ENCODE measurements around the gene PRKN.
"Not testable (repeated sequence)": the region's sequence is repeated elsewhere in the genome, so short reads cannot be mapped to it uniquely, and the experiment has no call there.

PRKN gene

DNA sequence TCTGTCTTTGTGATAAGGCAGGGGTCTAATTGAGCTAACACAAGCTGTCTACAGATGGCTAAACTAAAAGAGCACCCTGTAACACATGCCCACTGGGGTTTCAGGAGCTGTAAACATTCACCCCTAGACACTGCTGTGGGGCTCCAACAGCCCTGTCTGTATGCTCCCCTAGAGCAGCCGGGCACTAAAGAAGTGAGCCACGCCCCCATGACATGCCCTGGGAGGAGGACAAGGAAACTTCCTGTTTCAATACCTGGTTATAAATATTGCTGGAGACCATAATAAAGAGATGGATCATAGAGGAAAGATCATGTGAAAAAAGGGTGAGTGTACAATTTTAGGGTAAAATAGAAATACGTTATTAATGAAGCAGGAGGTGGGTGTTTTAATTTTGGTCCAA lies 786.0 kb downstream of the PRKN start:
- DNase-seq: no peak

DNA sequence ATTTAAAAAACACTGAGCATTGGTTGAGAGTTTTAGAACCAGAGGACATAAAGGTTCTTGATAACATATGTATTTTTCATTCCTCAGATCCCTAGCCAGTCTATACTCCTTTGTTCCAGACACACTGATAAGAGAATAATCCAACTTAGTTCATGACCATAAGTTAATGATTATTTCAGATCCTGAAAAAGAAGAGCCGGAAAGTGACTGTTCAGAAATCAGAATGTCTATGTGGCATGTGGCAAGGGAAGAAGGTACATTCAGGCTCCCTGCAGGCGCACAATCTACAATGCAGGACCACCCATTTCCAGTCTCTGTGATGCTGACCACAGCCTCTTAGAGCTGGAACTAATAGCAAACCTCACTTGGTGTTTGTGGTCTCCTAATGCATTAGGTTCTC lies 787.0 kb downstream of the PRKN start:
- no peak for DNase-seq

DNA sequence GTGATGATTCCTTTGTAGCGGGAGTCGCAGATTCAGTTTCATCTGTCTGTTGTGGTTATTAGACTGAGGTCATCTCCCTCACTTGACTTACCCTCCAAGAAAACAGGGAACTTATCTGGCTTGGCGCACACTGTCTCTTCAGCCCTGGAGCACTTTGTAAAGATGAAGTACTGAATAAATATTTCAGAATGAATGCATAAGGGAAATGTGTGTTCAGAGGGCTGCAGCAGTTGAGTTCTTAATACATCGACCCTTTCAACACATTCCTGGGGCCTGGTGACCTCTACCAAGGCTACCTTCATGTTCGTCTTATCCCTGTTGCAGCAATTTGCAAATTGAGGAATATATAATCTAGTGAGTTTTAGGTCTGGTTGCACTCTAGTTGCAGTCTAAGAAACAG lies 801.2 kb downstream of the PRKN start:
- no peak for DNase-seq

DNA sequence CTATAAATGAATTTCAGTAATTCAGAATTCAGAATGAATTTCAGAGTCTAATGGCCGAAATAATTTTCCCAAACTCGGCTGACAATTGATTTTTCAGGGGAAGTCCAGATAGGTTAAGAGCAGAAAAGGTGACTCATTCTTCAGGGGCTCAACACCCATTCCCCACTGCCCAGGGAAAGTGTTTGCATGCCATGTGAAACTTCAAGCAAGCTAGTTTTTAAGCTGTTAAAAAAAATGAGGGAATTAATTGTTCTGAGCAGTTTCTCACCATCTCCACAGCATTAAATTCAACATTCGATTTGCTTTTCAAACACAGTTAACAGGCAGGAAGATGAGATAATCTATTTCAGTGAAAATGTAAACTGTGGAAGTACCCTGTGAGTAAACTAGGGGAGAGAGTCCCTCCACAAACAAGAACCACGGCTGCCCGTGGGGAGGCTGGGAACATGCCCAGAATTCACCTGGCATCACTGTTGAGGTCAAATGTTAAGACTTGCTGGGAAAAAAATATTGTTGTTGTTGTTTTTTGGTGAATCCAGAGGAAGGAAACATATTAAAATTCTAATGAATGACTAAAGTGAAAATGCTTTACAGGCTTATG lies 803.0 kb downstream of the PRKN start:
- no peak for DNase-seq

DNA sequence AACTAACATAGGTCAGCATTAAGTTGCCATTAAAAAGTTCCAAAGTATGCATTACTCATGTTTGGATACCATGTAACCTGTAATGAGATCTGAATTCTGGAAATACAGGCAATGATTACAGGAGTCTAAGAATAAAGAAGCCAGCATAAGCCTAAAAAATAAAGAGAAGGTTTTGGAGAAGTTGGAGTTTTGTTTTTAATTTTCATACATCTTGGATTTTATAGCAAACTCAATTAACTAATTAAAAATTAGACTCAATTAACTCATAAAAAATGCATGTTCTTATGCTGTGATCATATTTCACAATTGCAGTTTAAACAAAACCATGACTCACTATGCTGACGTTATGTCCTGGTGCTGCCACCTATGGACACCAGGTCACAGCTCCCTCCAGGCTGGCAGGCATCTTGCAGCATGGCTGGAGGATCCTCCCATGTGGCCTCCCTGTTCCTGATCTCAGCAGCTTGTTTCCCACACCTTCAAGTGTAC lies 804.9 kb downstream of the PRKN start:
- peak; percentile 15 for DNase-seq

DNA sequence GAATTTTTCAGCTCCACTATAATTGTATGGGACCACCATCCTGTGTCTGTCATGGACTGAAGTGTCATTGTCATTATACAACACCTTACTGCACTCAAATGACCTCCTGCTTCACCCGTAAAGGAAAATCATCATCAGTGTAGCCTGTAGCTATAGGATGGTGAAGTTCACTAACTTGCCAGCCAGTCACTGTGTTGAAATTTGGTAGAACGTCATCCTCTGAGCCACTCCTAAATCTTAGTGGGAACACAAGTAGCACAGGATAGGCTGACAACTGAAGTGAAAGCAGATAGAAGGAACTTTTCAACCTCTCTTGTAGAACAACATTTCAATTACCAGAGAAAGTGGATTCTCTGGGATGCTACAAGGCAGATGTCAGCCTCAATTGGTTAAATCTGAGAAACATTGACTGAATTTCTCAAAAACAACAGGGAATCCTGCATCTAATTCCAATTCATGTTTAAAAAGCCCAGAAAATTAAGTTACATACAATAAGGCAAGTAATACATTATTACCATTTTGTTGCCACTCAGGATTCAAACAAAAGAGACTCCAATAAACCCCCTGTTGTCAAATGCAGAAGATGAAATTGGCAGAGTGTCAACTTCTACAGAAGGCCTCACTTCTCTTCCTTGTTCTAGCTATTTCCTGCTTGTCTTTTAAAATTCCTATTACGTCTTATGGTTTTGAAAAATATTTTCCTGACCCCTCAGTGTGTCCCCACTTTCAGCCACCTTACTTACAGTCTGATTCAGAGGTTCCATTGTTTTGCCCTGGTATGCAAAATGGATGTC lies 805.8 kb downstream of the PRKN start:
- no peak for DNase-seq

DNA sequence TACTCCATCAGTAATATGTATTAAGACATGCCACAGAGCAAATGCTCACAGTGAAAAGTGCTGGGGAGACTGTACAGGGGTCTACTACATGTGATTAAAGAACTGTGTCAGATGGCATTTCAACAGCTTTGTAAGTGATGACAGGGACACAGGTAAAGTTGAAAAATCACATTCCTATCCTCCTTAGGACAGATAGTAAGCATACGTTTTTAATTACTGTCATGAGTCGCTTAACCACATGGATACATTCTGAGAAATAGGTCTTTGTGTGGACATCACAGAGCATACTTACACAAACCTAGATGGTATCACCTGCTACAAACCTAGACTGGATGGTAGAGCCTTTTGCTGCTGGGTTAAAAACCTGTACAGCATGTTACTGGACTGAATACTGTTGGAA lies 807.9 kb downstream of the PRKN start:
- no peak for DNase-seq

DNA sequence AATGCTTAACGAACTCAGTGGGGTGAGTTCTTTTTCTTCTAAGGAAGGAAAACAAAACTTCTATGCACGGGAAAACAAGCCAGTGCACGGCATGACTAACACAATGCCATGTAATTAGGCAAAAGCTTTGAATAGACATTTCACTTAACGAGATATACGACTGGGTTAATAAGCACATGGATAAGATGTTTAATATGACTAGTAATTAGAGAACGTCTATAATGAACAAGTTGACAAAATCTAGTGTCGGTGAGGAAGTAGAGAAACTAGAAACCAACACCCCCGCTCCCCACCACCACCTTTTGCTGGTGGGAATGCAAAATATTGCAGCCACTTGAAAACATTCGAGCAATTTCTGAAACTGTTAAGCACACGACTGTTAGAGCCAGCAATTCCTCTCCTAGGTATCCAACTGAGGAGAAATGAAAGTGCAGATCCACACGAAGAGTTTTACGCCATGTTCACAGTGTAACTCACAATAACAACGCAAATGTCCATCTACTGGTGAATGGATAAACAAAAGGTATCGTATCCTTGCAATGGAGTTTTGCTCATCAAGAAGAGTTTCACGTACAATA lies 808.8 kb downstream of the PRKN start:
- no peak for DNase-seq

DNA sequence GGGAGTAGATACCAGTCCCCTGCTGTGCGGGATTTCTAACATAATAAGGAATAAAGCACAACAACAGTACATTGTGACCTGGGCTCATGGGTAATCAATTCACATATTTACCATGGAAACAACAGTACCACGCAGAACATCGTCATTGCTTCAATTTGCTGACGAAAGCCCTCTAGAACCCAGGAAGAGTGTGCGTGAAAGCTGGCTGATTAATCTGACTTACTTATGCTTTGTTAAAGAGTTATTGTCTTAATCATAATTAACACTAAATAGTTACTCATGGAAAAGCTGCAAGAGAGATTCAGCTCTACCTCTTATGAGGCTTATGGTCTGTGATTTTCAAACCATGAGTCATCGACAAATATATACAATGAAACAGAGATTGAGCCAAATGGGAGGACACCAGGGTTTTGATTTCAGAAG lies 809.4 kb downstream of the PRKN start:
- no peak for DNase-seq

DNA sequence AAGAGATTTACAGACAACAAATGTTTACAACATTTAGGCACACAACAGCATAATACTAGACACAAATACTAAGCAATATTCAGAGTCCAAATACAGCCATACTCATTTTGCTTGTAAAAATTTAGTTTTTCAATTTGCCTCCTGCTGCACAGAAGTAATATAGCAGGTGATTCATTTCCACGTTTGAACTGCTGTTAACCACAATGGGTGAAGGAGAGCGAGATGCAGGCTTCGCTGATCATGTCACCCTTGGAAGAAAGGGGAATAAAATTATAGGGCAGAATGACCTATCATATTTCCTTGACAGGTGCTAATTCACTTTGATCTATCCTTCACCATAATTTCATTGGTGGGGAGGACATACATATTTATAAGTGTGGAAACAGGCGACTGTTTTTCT lies 809.9 kb downstream of the PRKN start:
- DNase-seq: no peak

DNA sequence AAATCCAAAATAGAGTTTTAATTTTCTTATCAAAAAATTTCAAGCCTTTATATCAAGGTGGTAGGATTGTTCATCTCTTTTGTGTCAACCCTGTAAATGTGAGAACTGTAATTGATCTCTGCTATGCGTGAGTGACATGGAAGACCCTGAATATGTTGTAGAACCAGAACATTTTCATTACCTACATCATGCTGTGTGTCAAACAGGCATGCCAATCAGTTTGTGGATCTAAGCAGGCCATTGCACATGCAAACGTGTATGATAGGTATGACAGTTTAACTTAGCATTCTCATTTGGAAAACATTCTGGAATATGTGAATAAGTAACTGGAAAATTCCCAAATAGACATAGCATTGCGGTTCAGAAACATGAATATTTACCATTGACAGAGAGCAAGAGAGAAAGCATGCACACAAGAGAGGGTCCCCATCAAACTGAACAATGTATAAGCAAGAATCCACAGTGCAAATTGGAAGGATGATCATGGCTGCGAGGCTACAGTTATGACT lies 812.1 kb downstream of the PRKN start:
- DNase-seq: no peak

DNA sequence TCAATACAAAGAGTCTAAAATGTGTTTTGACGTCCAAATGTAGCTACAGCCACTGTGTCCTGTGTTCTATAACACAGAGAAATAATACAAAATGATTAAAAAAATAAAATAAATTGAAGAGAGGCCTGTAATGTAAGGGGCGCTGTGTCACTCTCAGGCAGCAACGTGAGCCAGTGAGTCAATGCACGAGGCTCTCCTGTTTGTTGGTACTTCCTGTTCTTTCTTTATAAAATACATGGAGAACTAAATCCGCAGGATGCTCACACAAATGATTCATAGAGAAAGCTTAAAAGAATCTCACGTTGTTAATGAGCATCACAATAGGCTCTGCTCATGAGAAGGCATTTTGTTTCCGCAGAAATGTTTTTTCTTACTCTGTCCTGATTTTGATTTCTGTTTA lies 818.7 kb downstream of the PRKN start:
- DNase-seq: no peak

DNA sequence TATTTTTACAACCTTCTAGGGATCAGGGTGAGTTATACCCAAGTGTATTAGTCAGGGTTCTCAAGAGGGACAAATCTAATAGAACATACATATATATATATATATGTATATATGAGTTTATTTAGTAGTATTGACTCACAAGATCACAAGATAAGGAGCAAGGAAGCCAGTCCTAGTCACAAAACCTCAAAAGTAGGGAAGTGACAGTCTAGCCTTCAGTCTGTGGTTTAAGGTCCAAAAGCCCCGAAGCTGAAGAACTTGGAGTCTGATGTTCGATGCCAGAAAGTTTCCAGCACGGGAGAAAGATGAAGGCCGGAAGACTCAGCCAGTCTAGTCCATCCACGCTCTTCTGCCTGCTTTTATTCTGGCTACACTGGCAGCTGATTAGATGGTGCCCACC lies 821.0 kb downstream of the PRKN start:
- DNase-seq: no peak

DNA sequence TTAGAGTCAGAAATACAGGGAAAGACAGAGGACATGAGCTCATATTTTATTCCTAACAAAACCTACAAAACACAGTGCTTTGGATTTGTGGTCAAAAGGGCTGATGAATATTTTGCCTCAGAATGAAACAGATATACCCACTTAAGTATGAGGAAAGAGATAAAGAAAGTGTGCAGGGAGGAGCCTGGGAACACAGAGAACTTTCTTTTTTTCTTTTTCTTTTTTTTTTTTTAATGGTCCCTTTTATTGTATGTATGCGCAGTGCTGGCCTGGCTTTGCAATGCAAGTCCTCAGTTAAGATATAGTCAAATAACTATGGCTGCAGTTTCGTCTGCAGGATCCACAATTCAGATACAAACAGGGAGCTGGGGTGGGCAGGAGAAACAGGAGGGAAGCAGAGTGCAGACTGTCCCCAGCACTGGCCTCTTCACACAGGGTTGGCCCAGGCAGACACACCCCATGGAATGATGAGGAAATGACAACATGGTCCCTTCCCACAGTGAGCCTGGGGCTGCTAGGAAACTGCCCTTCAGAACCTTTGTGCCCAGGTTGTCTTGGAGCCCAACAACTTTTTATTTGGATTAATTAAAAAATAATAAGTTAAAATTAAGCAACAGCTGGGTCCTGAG lies 823.9 kb downstream of the PRKN start:
- no peak for DNase-seq

DNA sequence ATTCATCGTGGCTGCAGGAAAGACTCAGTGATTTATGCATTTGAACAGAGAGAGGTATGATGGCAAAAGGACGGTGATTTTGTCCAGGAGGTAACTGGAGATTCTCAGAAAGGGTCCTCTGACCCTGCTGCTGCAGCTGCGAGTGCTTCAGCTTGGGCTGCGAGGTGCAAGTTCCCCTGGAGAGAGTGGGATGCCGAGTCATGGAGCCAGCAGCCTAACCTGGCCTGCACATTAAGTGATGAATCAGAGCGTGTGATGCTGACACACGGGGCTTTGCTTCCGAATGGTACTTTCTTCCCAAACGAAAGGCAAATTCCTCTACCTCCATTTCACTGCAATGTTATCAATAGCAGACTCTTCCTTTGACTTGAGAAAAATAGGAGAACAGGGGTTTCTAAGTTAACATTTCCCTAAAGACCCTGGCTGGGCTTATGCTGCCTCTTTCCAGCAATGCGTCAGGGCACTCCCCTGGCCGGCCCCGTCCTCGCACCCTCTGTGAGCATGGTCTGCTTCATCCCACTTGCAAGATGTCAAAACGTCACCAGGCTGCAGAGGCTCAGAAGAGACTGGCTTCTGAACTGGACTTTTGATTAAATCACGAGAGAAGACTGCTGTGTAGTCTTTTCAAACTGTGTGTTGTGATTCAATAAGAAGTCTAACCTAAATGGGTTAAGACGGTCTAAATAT lies 825.7 kb downstream of the PRKN start:
- DNase-seq: no peak

DNA sequence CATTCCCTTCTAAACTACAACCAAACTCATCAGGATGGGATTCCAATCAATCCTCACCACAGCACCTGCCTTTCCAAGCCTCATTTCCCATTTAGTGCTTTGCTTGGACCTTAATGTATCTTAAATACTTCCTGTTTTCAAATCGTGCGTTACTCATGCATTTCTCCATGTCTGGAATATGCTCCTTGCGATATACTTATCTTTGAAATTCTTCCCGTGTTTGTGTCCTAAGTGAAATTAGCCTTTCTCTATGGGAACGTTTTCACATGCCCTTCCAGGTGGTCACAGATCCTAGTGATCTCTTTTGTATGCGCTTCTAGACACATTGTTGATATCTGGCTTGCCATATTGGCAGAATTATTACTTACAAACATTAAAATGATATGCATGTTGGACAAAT lies 833.1 kb downstream of the PRKN start:
- no peak for DNase-seq

DNA sequence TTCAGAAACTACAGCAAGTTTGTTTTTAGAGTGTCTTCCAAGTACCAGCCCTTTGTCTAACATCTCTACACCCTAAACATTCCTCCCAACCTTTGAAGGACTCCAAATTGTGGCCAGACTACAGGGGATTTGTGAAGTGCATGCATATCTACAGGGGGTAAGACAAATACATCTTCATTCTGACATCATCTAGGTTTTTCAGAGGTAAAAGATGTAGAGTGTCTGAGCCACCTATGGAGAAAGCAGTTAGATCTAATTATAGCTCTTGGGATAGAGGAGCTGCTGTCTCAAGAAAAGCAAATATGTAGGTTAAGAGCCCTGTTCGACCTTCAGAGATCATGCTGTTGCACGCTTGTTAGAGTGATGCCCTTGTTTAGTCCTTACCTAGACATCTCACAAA lies 836.0 kb downstream of the PRKN start:
- no peak for DNase-seq

DNA sequence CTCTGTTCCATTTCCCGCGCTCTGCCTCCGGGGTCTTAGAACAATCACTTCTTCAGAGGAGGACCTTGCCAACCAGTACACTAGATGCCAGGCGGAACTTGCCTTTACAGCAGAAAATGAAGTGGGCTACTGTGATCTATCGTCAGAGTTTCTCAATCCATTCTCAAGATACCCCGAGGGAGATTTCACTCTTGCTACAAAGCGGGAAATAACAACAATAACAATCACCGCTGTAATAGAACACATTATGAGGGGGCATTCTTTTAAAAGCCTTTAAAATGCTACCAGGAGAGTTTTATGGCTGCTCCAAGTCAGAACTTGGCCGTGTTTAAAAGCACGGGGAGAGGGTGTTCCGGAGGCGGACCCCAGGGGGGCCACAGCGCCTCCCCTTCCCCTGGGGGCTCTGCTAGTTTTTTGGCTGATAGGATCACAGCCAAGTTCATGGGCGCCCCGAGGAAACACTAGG lies 836.7 kb downstream of the PRKN start:
- no peak for DNase-seq

DNA sequence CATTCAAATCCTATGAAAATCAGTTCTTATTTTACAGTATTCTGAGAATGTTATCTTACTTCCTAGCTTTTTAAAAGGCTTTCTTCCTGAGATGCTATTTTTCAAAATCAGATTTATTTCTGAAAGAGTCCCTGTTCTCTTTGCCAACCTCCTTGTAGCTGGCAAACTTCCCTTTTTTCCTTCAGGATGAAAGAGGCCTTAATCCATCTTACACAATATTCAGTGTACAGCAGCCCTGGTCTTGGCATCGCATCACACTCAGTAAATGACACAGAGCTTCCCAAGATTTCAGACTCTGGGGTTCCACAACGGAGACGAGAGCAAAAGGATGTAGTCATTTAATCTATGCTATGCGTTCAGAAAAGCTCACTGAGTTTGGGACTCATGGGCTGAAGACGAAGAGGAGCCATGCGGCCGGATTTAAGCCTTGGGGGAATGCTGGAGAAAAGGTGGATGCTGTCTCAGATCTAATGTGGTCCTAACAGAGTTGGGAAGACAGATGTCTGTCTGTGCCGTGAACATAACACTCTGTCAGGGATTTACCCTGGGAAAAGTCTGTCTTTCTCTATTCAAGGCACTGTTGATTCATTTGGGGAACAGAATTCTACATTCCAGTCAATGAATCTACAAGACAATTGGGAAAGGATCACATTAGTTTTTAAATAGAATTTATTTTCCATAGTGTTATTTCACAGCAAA lies 837.3 kb downstream of the PRKN start:
- DNase-seq: no peak

DNA sequence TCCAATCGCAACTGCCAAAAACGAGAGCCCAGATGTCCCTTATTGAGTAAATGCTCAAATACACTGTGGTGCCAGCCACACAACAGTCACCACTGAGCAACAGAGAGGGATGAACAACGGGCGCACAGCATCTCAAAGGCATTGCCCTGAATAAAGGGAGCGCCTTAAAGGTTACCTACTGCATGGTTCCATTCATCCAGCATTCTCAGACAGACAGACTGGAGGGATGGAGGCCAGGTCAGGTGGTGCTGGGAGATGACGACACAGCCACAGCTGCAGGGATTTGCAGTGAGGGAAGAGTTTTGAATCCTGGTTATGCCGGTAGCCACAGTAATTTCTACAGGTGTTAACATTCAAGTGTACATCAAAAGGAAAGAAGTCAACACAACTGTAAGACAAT lies 838.2 kb downstream of the PRKN start:
- no peak for DNase-seq

DNA sequence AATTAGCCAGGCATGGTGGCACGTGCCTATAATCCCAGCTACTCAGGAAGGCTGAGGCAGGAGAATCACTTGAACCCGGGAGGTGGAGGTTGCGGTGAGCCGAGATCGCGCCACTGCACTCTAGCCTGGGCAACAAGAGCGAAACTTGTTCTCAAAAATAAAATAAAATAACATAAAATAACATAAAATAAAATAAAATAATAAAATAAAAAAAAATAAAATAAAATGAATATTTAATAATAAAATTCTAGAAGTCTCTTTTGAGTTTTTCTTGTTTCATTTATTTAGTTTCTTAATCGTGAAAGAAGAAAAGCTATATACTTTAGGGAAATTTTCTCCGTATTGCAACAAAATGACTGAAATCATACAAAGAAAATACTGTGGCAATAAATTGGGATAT lies 841.0 kb downstream of the PRKN start:
- DNase-seq: not testable (repeated sequence)

DNA sequence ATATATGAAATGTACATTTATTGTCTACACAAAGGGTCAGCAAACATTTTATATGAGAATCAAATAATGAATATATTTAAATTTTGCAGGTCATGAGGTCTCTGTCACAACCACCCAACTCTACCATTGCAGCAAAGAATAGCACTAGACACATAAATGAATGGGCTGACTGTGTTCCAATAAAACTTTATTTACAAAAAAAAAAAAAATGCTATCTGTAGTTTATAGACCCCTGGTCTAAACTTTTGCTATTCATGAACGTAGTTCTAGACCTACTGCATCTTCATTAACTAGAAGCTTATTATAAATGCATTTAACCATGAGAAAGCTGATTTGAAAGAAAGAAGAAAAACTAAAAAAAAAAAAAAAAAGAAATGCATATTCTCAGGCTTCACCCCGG lies 842.8 kb downstream of the PRKN start:
- no peak for DNase-seq
